Tibial artery (tissue), 4 donors: ENCODE measurements around the gene GOLGA8B.
"Not testable (repeated sequence)": the region's sequence is repeated elsewhere in the genome, so short reads cannot be mapped to it uniquely, and the experiment has no call there.

Source experiments
- DNase-seq, 2 donors: peaks; one replicate each; pipeline ENCODE4 v3.0.0-alpha.2; 2019
- H3K27ac ChIP-seq, 2 donors: fragments of 200-600 bp; sonication (generic) in 1 of 2; 1 replicate in 1 of 2; 2 replicates in 1 of 2; pipeline ENCODE4 v1.5.1; 2018 to 2019; ENCODE audit warnings: mild to moderate bottlenecking in 1 of 2
- H3K27me3 ChIP-seq, 2 donors: fragments of 200-600 bp; sonication (generic) in 1 of 2; one replicate each; pipeline versions ENCODE4 v1.5.1 to v1.6.0; 2016 to 2019
- H3K36me3 ChIP-seq, 3 donors: fragments of 200-600 bp; sonication (generic) in 2 of 3; one replicate each; pipeline ENCODE4 v1.5.1; 2016 to 2019; ENCODE audit warnings: mild to moderate bottlenecking in 2 of 3
- H3K4me1 ChIP-seq, 4 donors: fragments of 200-600 bp; sonication (generic) in 2 of 4; 1 replicate in 3 of 4; 2 replicates in 1 of 4; pipeline ENCODE4 v1.5.1; 2016 to 2019
- H3K4me3 ChIP-seq, 2 donors: fragments of 200-600 bp; sonication (generic) in 1 of 2; 1 replicate in 1 of 2; 2 replicates in 1 of 2; pipeline ENCODE4 v1.5.1; 2018 to 2019; ENCODE audit warnings: mild to moderate bottlenecking in 2 of 2
- H3K9me3 ChIP-seq, 3 donors: fragments of 200-600 bp; sonication (generic) in 1 of 3; one replicate each; pipeline ENCODE4 v1.5.1; 2016 to 2019
- intact Hi-C: fragments of 100-400 bp; cut with DNase I; formaldehyde crosslinking; loops from one replicate; pipeline ENCODE4 v1.15.0; 2023; ENCODE audit warnings: low total_unique reads

The GOLGA8B gene

DNA sequence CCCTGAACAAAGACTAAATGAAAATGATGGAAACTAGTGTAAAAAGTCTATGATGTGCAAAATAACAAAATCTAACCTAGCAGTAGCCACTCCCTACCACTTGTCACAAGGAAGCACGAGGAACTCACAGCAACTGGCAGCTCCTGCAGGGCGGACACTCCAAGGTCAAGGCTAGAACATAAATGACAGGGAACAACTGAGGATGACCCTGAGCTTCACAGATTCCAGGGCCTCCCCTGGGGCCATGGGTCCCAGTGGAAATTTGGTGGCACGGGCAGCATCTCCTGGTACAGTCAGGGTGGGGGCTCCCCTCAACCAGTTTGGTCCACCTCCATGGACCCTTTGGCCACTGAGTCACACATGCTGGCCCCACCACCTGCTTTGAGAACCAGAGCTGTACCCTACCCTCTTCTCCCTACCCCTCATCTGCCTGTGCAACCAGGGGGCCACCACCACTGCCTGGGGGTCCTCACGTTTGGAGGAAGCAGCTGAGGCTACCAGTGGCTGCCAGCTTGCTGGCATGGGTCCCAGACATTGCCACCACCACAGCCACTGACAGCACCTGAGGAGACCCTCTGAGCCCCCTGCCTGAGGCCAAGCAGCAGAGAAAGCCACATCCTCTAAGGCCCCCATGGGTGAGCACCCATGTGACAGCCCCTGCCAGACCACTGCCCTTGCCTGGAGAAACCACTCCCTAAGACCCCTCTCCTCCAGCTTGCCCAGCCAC lies 13.6 kb downstream of the GOLGA8B start:
- intact Hi-C loops, H3K4me3 ChIP-seq, DNase-seq, H3K36me3 ChIP-seq, H3K27ac ChIP-seq, H3K9me3 ChIP-seq, H3K27me3 ChIP-seq, H3K4me1 ChIP-seq: not testable (repeated sequence)

GRCh38 chr15:34567174-34567573 lies 16.3 kb downstream of the GOLGA8B start:
- intact Hi-C loops, H3K27me3 ChIP-seq, H3K27ac ChIP-seq, DNase-seq, H3K4me1 ChIP-seq, H3K9me3 ChIP-seq, H3K4me3 ChIP-seq, H3K36me3 ChIP-seq: not testable (repeated sequence)

DNA sequence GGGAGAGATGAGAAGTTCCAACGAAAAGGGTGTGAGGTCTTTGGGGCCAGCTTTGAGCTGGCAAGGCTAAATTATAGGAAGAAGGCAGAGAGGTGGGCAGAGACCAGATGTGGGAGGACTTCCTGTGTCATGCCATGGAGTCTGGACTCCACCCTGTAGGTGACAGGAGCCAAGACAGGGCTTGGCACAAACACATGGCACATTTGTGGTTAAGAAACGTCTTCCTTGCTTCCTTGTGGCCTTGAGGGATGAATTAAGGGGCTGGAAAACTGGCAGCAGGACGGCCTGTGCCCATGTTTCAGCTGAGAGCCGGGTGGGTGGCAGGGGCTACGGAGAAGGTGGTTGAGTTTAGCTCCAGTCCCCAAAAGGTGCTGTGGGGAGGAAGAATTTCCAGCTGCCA lies 18.7 kb downstream of the GOLGA8B start:
- H3K9me3 ChIP-seq, H3K27me3 ChIP-seq, H3K36me3 ChIP-seq, H3K4me1 ChIP-seq, H3K4me3 ChIP-seq, intact Hi-C loops, H3K27ac ChIP-seq, DNase-seq: not testable (repeated sequence)

DNA sequence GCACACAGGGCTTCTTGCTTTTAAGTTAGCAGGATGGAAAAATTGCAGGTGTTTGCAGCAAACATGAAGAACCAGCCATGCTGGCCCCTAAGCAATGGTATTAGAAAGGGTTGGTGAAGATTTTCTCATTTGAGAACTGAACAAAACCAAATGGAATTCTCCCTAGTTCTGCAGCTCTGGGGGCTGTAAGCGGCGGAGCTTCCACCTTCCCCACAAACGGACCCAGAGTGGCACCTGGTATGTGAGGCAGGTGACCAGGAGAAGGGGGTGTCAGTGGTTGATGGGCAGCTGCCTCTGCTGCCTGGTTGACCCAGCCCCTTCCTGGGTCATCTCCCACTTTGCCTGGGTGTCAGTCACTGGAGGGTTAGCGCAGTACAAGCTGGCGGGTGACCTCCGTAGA lies 22.6 kb downstream of the GOLGA8B start:
- H3K9me3 ChIP-seq, intact Hi-C loops, H3K4me1 ChIP-seq, H3K36me3 ChIP-seq, H3K27me3 ChIP-seq, H3K4me3 ChIP-seq, H3K27ac ChIP-seq, DNase-seq: not testable (repeated sequence)

GRCh38 chr15:34559764-34560163 lies 23.7 kb downstream of the GOLGA8B start:
- intact Hi-C loops, H3K4me3 ChIP-seq, H3K36me3 ChIP-seq, H3K9me3 ChIP-seq, H3K4me1 ChIP-seq, H3K27ac ChIP-seq, DNase-seq, H3K27me3 ChIP-seq: not testable (repeated sequence)

DNA sequence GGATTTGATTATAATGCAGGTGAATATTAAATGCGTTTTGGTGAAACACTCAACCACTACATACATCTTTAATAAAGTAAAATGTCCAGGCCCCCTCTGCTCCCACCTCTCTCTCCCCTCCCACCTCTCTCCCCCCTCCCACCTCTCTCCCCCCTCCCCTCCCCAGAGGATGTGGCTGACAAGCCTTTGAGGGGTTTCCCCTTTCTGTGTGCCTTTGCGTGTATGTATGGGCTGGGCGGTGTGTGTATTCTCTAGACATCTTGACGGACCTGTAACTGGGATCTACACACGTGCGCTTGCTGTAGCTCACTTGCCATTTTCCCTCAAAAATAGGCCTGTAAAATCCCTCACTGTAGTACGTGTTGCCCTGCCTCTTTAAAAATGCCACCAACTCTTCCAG lies 28.3 kb downstream of the GOLGA8B start:
- DNase-seq, H3K4me3 ChIP-seq, H3K36me3 ChIP-seq, intact Hi-C loops, H3K27me3 ChIP-seq, H3K27ac ChIP-seq, H3K9me3 ChIP-seq, H3K4me1 ChIP-seq: not testable (repeated sequence)

GRCh38 chr15:34554716-34555115 lies 28.7 kb downstream of the GOLGA8B start:
- H3K27ac ChIP-seq, intact Hi-C loops: not testable (repeated sequence)

DNA sequence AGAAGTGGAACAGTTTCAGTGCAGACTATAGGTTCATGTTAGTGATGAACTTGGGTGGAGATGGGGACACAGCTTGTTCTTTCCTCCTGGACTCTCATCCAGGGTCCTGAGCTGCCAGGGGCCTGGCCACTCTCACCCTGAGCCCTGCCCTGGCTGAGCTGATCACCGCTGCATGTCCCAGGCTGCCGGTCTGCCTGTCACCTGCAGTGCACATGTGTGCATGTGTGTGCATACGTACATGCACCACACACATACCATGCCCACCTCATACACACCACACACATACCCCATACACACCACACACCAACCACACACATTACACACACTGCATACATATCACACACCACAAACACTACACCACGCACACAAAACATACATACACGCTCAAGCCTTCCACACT lies 29.3 kb downstream of the GOLGA8B start:
- intact Hi-C loops, H3K4me1 ChIP-seq, DNase-seq, H3K9me3 ChIP-seq, H3K27ac ChIP-seq, H3K36me3 ChIP-seq, H3K4me3 ChIP-seq, H3K27me3 ChIP-seq: not testable (repeated sequence)

More at GRCh38 chr15:34554716-34555115, 28.7 kb downstream of the GOLGA8B start:
- not testable (repeated sequence) for H3K27me3 ChIP-seq, DNase-seq, H3K4me1 ChIP-seq, H3K36me3 ChIP-seq, H3K9me3 ChIP-seq, H3K4me3 ChIP-seq

GRCh38 chr15:34550129-34550528 lies 33.3 kb downstream of the GOLGA8B start:
- H3K4me1 ChIP-seq, intact Hi-C loops, H3K9me3 ChIP-seq, H3K36me3 ChIP-seq, H3K4me3 ChIP-seq, H3K27me3 ChIP-seq, H3K27ac ChIP-seq, DNase-seq: not testable (repeated sequence)

DNA sequence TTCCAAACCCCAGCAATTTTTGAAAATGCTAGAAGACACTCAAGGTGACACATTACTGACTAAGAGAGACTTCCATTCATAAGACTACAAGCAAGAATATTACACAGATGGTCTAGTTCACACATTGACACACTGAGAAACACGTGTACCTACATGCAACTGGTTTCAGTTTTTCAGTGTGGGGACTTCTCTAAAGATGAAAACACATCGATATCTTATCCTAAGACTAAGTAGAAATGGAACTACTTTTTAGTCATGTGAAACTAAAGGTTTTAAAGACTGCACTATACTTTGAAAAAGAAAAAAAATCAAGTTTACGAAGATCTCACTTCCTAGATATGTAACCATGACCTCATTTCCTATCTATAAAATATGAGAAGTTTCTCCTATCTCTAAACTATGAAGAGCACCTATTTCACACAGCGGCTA lies 34.1 kb downstream of the GOLGA8B start:
- intact Hi-C loops, H3K27ac ChIP-seq, H3K4me1 ChIP-seq, H3K36me3 ChIP-seq, H3K4me3 ChIP-seq, DNase-seq, H3K27me3 ChIP-seq, H3K9me3 ChIP-seq: not testable (repeated sequence)

DNA sequence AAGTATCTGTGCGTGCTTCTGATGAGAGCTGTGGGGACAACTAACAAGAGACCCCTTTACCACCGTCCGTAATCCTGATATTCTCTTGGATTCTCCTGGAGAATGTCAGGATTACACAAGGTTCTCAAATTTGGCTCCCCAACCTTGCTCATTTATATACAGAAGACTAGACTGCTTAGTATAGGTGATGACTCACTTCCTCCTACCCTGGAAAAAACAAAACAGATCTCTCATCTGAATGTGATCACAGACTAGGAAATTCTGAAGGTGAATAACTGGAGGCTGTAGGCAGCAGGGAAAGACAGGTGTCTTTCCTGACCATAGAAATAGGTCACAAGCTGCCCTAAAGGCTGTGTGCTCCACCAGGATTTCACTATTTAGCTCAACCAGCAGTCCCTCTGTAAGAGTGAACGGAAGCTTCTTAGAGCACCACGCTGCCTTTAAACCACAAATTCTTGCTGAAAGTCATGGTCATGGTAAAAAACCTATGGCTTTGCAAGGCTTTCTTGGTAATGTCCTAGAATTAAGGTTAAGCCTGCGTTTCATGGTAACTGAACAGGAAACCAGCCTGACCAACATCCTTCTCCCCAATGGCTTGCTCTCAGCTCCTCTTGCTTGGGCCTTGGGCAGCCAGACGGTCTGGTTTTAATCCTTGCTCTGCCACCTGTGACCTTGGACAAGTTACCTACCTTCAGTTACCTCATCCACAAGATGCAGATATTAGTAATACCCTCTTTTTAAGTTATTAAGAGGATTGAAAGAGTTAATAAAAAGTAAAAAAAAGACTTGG lies 39.4 kb downstream of the GOLGA8B start:
- DNase-seq, H3K36me3 ChIP-seq, H3K9me3 ChIP-seq, H3K27me3 ChIP-seq, intact Hi-C loops, H3K27ac ChIP-seq, H3K4me3 ChIP-seq, H3K4me1 ChIP-seq: not testable (repeated sequence)

DNA sequence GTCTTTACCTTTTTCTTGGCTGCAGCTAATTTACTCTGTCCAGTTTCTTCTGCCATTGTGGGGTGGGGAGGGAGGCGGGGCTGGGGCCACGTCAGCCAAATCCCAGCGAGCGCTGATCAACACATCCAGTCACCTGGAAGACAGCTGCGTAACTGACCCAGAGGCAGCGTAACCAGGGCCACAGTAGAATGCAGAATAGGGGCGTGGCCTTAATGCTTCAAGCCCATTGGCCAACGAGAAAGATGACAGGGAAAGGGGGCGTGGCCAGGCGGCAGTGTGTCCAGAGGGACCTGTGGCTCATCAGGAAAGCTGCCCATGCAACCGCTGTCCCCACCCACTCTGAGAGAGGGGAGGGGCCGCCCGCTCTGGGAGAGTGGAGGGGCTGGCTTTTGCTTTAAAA lies 47.6 kb downstream of the GOLGA8B start:
- H3K27ac ChIP-seq, H3K27me3 ChIP-seq, H3K36me3 ChIP-seq, H3K9me3 ChIP-seq, DNase-seq, H3K4me3 ChIP-seq, intact Hi-C loops, H3K4me1 ChIP-seq: not testable (repeated sequence)
